Naive thymus-derived CD4-positive, alpha-beta T cell (primary cell): ENCODE results near the gene ATP10A. TPM values are rescaled to one million over a fixed set of nuclear protein-coding genes. Genes with fewer than 3 reads are reported as not detected.
A peak's percentile ranks its signal among the peaks of the same experiment; 100 is the strongest.

ENCODE experiments used
- ATAC-seq: fragments of 150-1000 bp; cut with Tn5 transposase; 2 replicates; pipeline ENCODE4 v1.10.0; 2021; ENCODE audit warnings: mild to moderate bottlenecking, moderate library complexity
- CTCF ChIA-PET: fragments of 350-600 bp; sonication (Branson Sonifier 250); formaldehyde crosslinking; loops from one replicate; lab custom pipeline; 2021; ENCODE audit warnings: antibody characterized with exemption; lab: Charles Lee
- POLR2A ChIA-PET: fragments of 350-600 bp; sonication (Branson Sonifier 250); formaldehyde crosslinking; loops from one replicate; lab custom pipeline; 2021; ENCODE audit warnings: antibody characterized with exemption, inconsistent platforms; lab: Charles Lee
- DNase-seq, 9 donors: peaks; one replicate each; pipeline versions ENCODE4 v3.0.0 to v3.0.0-alpha.2; 2020 to 2022; ENCODE audit warnings: mixed read lengths in 1 of 9
- H3K27ac ChIP-seq: one replicate; pipeline ENCODE4 v1.7.0; 2013; ENCODE audit warnings: mild to moderate bottlenecking, low read depth, low read length, moderate library complexity
- H3K27me3 ChIP-seq, 2 donors: one replicate each; pipeline ENCODE4 v1.7.0; 2013; ENCODE audit warnings: low read length in 2 of 2, mild to moderate bottlenecking in 2 of 2, moderate library complexity in 2 of 2; ENCODE audit not compliant: control insufficient read depth in 2 of 2, insufficient read depth in 2 of 2
- H3K36me3 ChIP-seq, 3 experiments: 1 replicate in 2 of 3; 2 replicates in 1 of 3; pipeline ENCODE4 v1.7.0; 2013; ENCODE audit warnings: low read length in 3 of 3, mild to moderate bottlenecking in 3 of 3, moderate library complexity in 1 of 3; ENCODE audit not compliant: insufficient read depth in 3 of 3, control insufficient read depth in 2 of 3
- H3K4me1 ChIP-seq, 2 donors: one replicate each; pipeline ENCODE4 v1.7.0; 2013; ENCODE audit warnings: low read length in 2 of 2, mild to moderate bottlenecking in 2 of 2, moderate library complexity in 1 of 2; ENCODE audit not compliant: control insufficient read depth in 2 of 2, insufficient read depth in 2 of 2
- H3K4me3 ChIP-seq: 2 replicates; pipeline ENCODE4 v1.7.0; 2013; ENCODE audit warnings: mild to moderate bottlenecking, low read length
- H3K9me3 ChIP-seq, 3 experiments: 1 replicate in 2 of 3; 2 replicates in 1 of 3; pipeline ENCODE4 v1.7.0; 2013; ENCODE audit warnings: low read length in 3 of 3; ENCODE audit not compliant: control insufficient read depth in 2 of 3
- H3K27ac Mint-ChIP-seq, 9 donors: one replicate each; pipeline ENCODE4 v1.8.0; 2020 to 2022; ENCODE audit warnings: mixed read lengths in 9 of 9, mild to moderate bottlenecking in 8 of 9, moderate library complexity in 5 of 9, inconsistent platforms in 2 of 9
- H3K27me3 Mint-ChIP-seq, 5 donors: one replicate each; pipeline ENCODE4 v1.8.0; 2021 to 2022; ENCODE audit warnings: mixed read lengths in 5 of 5, mild to moderate bottlenecking in 1 of 5
- H3K36me3 Mint-ChIP-seq, 5 donors: one replicate each; pipeline ENCODE4 v1.8.0; 2020 to 2022; ENCODE audit warnings: mixed read lengths in 5 of 5, mild to moderate bottlenecking in 3 of 5, inconsistent platforms in 1 of 5
- H3K4me1 Mint-ChIP-seq, 7 donors: one replicate each; pipeline ENCODE4 v1.8.0; 2020 to 2022; ENCODE audit warnings: mixed read lengths in 7 of 7, mild to moderate bottlenecking in 3 of 7, inconsistent platforms in 1 of 7
- H3K4me3 Mint-ChIP-seq, 10 donors: one replicate each; pipeline ENCODE4 v1.8.0; 2020 to 2022; ENCODE audit warnings: mild to moderate bottlenecking in 10 of 10, mixed read lengths in 10 of 10, moderate library complexity in 6 of 10, inconsistent platforms in 2 of 10
- H3K9me3 Mint-ChIP-seq, 11 donors: one replicate each; pipeline ENCODE4 v1.8.0; 2020 to 2022; ENCODE audit warnings: mixed read lengths in 11 of 11, mild to moderate bottlenecking in 4 of 11, inconsistent platforms in 1 of 11, moderate library complexity in 1 of 11
- intact Hi-C, 2 donors: fragments of 100-400 bp; cut with micrococcal nuclease; formaldehyde crosslinking; loops; one replicate each; pipeline ENCODE4 v1.15.1; 2023
- polyA plus RNA-seq, 2 donors: library from polyadenylated mRNA; unstranded; fragments of 300-500 nt; fragmentation: Illumina TruSeq; gene quantifications; one replicate each; pipeline ENCODE4 v1.2.3, GENCODE V29; 2021
- total RNA-seq, 6 experiments: library from RNA in 5 of 6; stranded (reverse) in 5 of 6; gene quantifications; 1 replicate in 5 of 6; 2 replicates in 1 of 6; pipeline ENCODE4 v1.2.3 and lab custom pipeline; 2021 to 2026

ATP10A gene
- total and polyA plus RNA-seq, 7 experiments from 2014 or later = 7.2 to 86.4 (median 57.6) TPM

- H3K4me1 ChIP-seq = peaks cover 0 to 5% of the 10 kb centered on the region in 2 donors
- peaks cover 0 to 14% (median 0%) of the 10 kb centered on the region in 5 donors for H3K36me3 Mint-ChIP-seq
- ChIA-PET POLR2A (interaction anchor here (0.8 kb wide), 2 partner anchors 57 to 58 kb away, joined by 3 to 4 read pairs; no protein-coding TSS in a partner anchor), CTCF (no interaction called here)
- ATAC-seq = no peak
- no peaks in the 10 kb centered on the region for H3K9me3 Mint-ChIP-seq
- H3K27ac ChIP-seq = no peak overlapping the region
- no peak overlapping the region for H3K4me3 ChIP-seq
- no peaks in the 10 kb centered on the region for H3K36me3 ChIP-seq
- H3K9me3 ChIP-seq = no peaks in the 10 kb centered on the region
- no peak overlapping the region for H3K4me3 Mint-ChIP-seq
- intact Hi-C loops = no loop called here
- no peak for DNase-seq
- no peaks in the 10 kb centered on the region for H3K27me3 ChIP-seq
- no peaks in the 10 kb centered on the region for H3K27me3 Mint-ChIP-seq
- peak overlapping the region in 6 of 9 donors; percentile 3 to 68 (median 48) for H3K27ac Mint-ChIP-seq
- peaks cover 55 to 77% (median 68%) of the 10 kb centered on the region in 7 donors for H3K4me1 Mint-ChIP-seq
Observed at GRCh38 chr15:25789211-25789610, 73.9 kb downstream of the ATP10A start.

GRCh38 chr15:25787855-25788520 lies 75.1 kb downstream of the ATP10A start:
- Mint-ChIP-seq H3K4me3 (no peak overlapping the region), H3K27ac (peak overlapping the region in 6 of 9 donors; percentile 3 to 59 (median 34)), H3K4me1 (peaks cover 56 to 78% (median 70%) of the 10 kb centered on the region in 7 donors), H3K27me3 (no peaks in the 10 kb centered on the region), H3K9me3 (no peaks in the 10 kb centered on the region), H3K36me3 (peaks cover 0 to 14% (median 0%) of the 10 kb centered on the region in 5 donors)
- Histone ChIP-seq H3K27me3 (no peaks in the 10 kb centered on the region), H3K9me3 (no peaks in the 10 kb centered on the region), H3K27ac (no peak overlapping the region), H3K4me3 (no peak overlapping the region), H3K4me1 (peaks cover 0 to 5% of the 10 kb centered on the region in 2 donors), H3K36me3 (no peaks in the 10 kb centered on the region)
- intact Hi-C loops = no loop called here
- DNase-seq (no peak), ATAC-seq (no peak)
- ChIA-PET POLR2A (interaction anchor here (0.8 to 0.9 kb wide), 2 partner anchors 59 to 75 kb away, joined by 3 to 4 read pairs; no protein-coding TSS in a partner anchor), CTCF (no interaction called here)

- no peak overlapping the region for H3K4me3 ChIP-seq
- no peaks in the 10 kb centered on the region for H3K9me3 ChIP-seq
- Mint-ChIP-seq H3K4me3 (no peak overlapping the region), H3K27me3 (no peaks in the 10 kb centered on the region), H3K36me3 (peaks cover 0 to 14% (median 0%) of the 10 kb centered on the region in 5 donors), H3K27ac (peak overlapping the region in 6 of 9 donors; percentile 13 to 76 (median 29)), H3K9me3 (no peaks in the 10 kb centered on the region), H3K4me1 (peaks cover 56 to 76% (median 69%) of the 10 kb centered on the region in 7 donors)
- H3K4me1 ChIP-seq = peaks cover 0 to 5% of the 10 kb centered on the region in 2 donors
- intact Hi-C loops = no loop called here
- no peaks in the 10 kb centered on the region for H3K36me3 ChIP-seq
- CTCF ChIA-PET = interaction anchor here (1.0 kb wide), 1 partner anchor 9 kb away, joined by 4 read pairs; no protein-coding TSS in a partner anchor
- no peaks in the 10 kb centered on the region for H3K27me3 ChIP-seq
- H3K27ac ChIP-seq = no peak overlapping the region
- DNase-seq (no peak), ATAC-seq (no peak)
- POLR2A ChIA-PET = no interaction called here
Observed at GRCh38 chr15:25787381-25787780, 75.7 kb downstream of the ATP10A start.

GRCh38 chr15:25786040-25786439 lies 77.1 kb downstream of the ATP10A start:
- H3K27ac Mint-ChIP-seq = peak overlapping the region in 4 of 9 donors; percentile 36 to 56 (median 47)
- H3K4me1 Mint-ChIP-seq = peaks cover 47 to 71% (median 60%) of the 10 kb centered on the region in 7 donors
- ChIA-PET CTCF (interaction anchor here (1.3 kb wide), 1 partner anchor 76 kb away, joined by 3 read pairs; no protein-coding TSS in a partner anchor), POLR2A (interaction anchor here (1.0 kb wide), 1 partner anchor 66 kb away, joined by 3 read pairs; no protein-coding TSS in a partner anchor)
- Histone ChIP-seq H3K27me3 (no peaks in the 10 kb centered on the region), H3K27ac (no peak overlapping the region), H3K36me3 (peaks cover 0 to under 1% (median 0%) of the 10 kb centered on the region in 3 experiments), H3K4me3 (no peak overlapping the region), H3K4me1 (peaks cover 0 to 5% of the 10 kb centered on the region in 2 donors), H3K9me3 (no peaks in the 10 kb centered on the region)
- intact Hi-C loops = no loop called here
- no peaks in the 10 kb centered on the region for H3K9me3 Mint-ChIP-seq
- no peak for DNase-seq
- peaks cover 0 to 14% (median 0%) of the 10 kb centered on the region in 5 donors for H3K36me3 Mint-ChIP-seq
- no peaks in the 10 kb centered on the region for H3K27me3 Mint-ChIP-seq
- no peak overlapping the region for H3K4me3 Mint-ChIP-seq
- ATAC-seq = no peak

- Histone ChIP-seq H3K9me3 (no peaks in the 10 kb centered on the region), H3K27me3 (no peaks in the 10 kb centered on the region), H3K4me1 (peaks cover 0 to 5% of the 10 kb centered on the region in 2 donors), H3K4me3 (no peak overlapping the region), H3K36me3 (peaks cover 0 to 4% (median 1%) of the 10 kb centered on the region in 3 experiments), H3K27ac (no peak overlapping the region)
- Mint-ChIP-seq H3K9me3 (no peaks in the 10 kb centered on the region), H3K4me3 (peak overlapping the region in 1 of 10 donors; percentile 26), H3K4me1 (peaks cover 43 to 67% (median 56%) of the 10 kb centered on the region in 7 donors), H3K36me3 (peaks cover 0 to 14% (median 0%) of the 10 kb centered on the region in 5 donors), H3K27me3 (no peaks in the 10 kb centered on the region), H3K27ac (peak overlapping the region in 6 of 9 donors; percentile 36 to 72 (median 57))
- CTCF ChIA-PET = interaction anchor here (1.3 kb wide), 1 partner anchor 77 kb away, joined by 3 read pairs; no protein-coding TSS in a partner anchor
- intact Hi-C loops = no loop called here
- POLR2A ChIA-PET = interaction anchor here (1.0 kb wide), 1 partner anchor 66 kb away, joined by 3 read pairs; no protein-coding TSS in a partner anchor
- ATAC-seq = no peak
- DNase-seq = no peak
Observed at GRCh38 chr15:25785641-25786025, 77.5 kb downstream of the ATP10A start.

GRCh38 chr15:25784876-25785640 lies 78.1 kb downstream of the ATP10A start:
- ChIA-PET POLR2A (interaction anchor here (1.0 kb wide), 1 partner anchor 67 kb away, joined by 3 read pairs; no protein-coding TSS in a partner anchor), CTCF (interaction anchor here (1.0 to 1.3 kb wide), 2 partner anchors 77 to 81 kb away, joined by 3 read pairs; no protein-coding TSS in a partner anchor)
- no peak for DNase-seq
- Mint-ChIP-seq H3K9me3 (no peaks in the 10 kb centered on the region), H3K4me3 (peak overlapping the region in 1 of 10 donors; percentile 26), H3K27ac (peak overlapping the region in 7 of 9 donors; percentile 5 to 72 (median 61)), H3K27me3 (no peaks in the 10 kb centered on the region), H3K4me1 (peaks cover 37 to 61% (median 51%) of the 10 kb centered on the region in 7 donors), H3K36me3 (peaks cover 0 to 14% (median 0%) of the 10 kb centered on the region in 5 donors)
- H3K9me3 ChIP-seq = no peaks in the 10 kb centered on the region
- intact Hi-C loops = loop anchor here in 1 of 2 donors (1.0 kb wide), 1 partner anchor 21 kb away; no protein-coding TSS in a partner anchor
- H3K4me1 ChIP-seq = peaks cover 0 to under 1% of the 10 kb centered on the region in 2 donors
- H3K27me3 ChIP-seq = no peaks in the 10 kb centered on the region
- no peak overlapping the region for H3K27ac ChIP-seq
- no peak for ATAC-seq
- no peak overlapping the region for H3K4me3 ChIP-seq
- peaks cover 0 to 10% (median 3%) of the 10 kb centered on the region in 3 experiments for H3K36me3 ChIP-seq
